Uterus (tissue), 4 donors: ENCODE results near the gene PLXNA2. TPM values are rescaled to one million over a fixed set of nuclear protein-coding genes. Genes with fewer than 3 reads are reported as not detected.

Experiments
- DNase-seq, 2 donors: peaks; one replicate each; pipeline ENCODE4 v3.0.0-alpha.2; 2019 to 2020
- H3K27ac ChIP-seq, 2 donors: fragments of 200-600 bp; sonication (generic); 1 replicate in 1 of 2; 2 replicates in 1 of 2; pipeline ENCODE4 v1.5.1; 2016 to 2018
- H3K27me3 ChIP-seq, 2 donors: fragments of 200-600 bp; sonication (generic); one replicate each; pipeline ENCODE4 v1.5.1; 2018 to 2019; ENCODE audit warnings: control low read depth in 1 of 2
- H3K36me3 ChIP-seq, 2 donors: fragments of 200-600 bp; sonication (generic); one replicate each; pipeline ENCODE4 v1.5.1; 2019; ENCODE audit warnings: control low read depth in 1 of 2
- H3K4me1 ChIP-seq, 2 donors: fragments of 200-600 bp; sonication (generic); one replicate each; pipeline ENCODE4 v1.5.1; 2018 to 2019; ENCODE audit warnings: control low read depth in 1 of 2
- H3K4me3 ChIP-seq, 2 donors: fragments of 200-600 bp; sonication (generic); 1 replicate in 1 of 2; 2 replicates in 1 of 2; pipeline ENCODE4 v1.5.1; 2018 to 2019; ENCODE audit warnings: mild to moderate bottlenecking in 1 of 2
- H3K9me3 ChIP-seq, 2 donors: fragments of 200-600 bp; sonication (generic); one replicate each; pipeline ENCODE4 v1.5.1; 2019; ENCODE audit warnings: control low read depth in 1 of 2
- CTCF ChIP-seq, 4 experiments: fragments of 200-600 bp in 2 of 4; fragments of 450-650 bp in 2 of 4; sonication (generic) in 2 of 4; IDR thresholded peaks; one replicate each; pipeline ENCODE4 v1.5.1; 2016 to 2019; ENCODE audit warnings: antibody characterized with exemption in 4 of 4, mild to moderate bottlenecking in 2 of 4, moderate library complexity in 1 of 4
- POLR2A ChIP-seq, 2 donors: fragments of 450-650 bp; IDR thresholded peaks; one replicate each; pipeline ENCODE4 v1.6.1; 2016; ENCODE audit warnings: antibody characterized with exemption in 2 of 2, mild to moderate bottlenecking in 1 of 2, moderate library complexity in 1 of 2
- intact Hi-C: fragments of 100-400 bp; cut with DNase I; formaldehyde crosslinking; loops from one replicate; pipeline ENCODE4 v1.15.1; 2023; ENCODE audit warnings: low total_unique reads
- total RNA-seq, 4 donors: library from RNA; depleted of rRNA in 3 of 4; stranded (reverse); fragments of >200 nt in 3 of 4; gene quantifications; one replicate each; pipeline versions ENCODE4 v1.1.0 to v1.2.4, GENCODE V29; 2014 to 2023
- donor health status: DM: yes; HTN: yes; CAD: no.

The PLXNA2 gene
- total RNA-seq, 4 donors from 2014 or later, result 5.4 to 94.5 (median 9.5) TPM

DNA sequence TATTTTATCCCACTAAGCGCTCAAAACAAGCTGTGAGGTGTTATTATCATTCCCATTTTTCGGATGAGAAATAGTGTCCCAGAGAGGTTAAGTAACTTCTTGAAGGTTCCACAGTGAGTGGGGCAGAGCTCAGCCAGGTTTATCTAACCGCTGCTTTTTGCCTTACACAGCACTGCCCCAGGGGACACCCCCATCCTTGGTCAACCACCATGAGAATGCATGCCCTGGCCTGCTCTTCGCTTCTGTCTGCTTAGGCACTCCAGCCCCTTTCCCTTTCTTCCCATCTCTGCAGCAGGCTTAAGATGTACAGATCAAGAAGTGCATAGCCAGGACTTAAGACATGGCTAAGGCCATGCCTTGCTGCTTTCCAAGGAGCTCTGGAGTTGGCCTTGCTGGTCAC lies 174.3 kb downstream of the PLXNA2 start:
- DNase-seq, result no peak
- H3K27ac ChIP-seq, result no peak overlapping the region
- TF ChIP-seq POLR2A (IDR thresholded peaks at IDR 0.05) (no peak), CTCF (IDR thresholded peaks at IDR 0.05) (no peak)
- no peaks in the 10 kb centered on the region for H3K27me3 ChIP-seq
- no peaks in the 10 kb centered on the region for H3K36me3 ChIP-seq
- H3K9me3 ChIP-seq, result no peaks in the 10 kb centered on the region
- H3K4me1 ChIP-seq, result no peaks in the 10 kb centered on the region
- intact Hi-C loops, result no loop called here
- no peak overlapping the region for H3K4me3 ChIP-seq

DNA sequence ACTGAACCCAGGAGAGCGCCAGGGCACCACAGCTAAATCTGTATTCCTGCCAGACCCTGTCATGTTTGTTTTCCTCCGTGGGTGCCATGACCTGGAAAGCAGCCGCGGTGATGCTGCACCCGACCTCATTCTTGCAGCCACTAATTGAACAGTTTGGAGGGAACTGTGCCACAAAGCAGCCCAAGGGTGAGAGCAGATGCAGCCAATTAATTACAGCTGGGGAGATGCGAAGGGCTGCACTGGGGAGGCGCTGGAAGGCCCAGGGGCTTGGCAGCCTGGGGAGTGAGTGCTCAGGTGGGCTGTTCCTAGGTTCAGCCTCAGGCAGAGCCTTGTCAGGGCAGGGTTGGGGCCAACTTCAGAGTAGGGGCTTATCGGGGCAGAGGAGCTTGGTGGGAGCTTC lies 174.9 kb downstream of the PLXNA2 start:
- Histone ChIP-seq H3K27me3 (no peaks in the 10 kb centered on the region), H3K36me3 (no peaks in the 10 kb centered on the region), H3K4me3 (no peak overlapping the region), H3K4me1 (no peaks in the 10 kb centered on the region), H3K27ac (no peak overlapping the region), H3K9me3 (no peaks in the 10 kb centered on the region)
- DNase-seq, result no peak
- intact Hi-C loops, result no loop called here
- TF ChIP-seq CTCF (IDR thresholded peaks at IDR 0.05) (no peak), POLR2A (IDR thresholded peaks at IDR 0.05) (no peak)

DNA sequence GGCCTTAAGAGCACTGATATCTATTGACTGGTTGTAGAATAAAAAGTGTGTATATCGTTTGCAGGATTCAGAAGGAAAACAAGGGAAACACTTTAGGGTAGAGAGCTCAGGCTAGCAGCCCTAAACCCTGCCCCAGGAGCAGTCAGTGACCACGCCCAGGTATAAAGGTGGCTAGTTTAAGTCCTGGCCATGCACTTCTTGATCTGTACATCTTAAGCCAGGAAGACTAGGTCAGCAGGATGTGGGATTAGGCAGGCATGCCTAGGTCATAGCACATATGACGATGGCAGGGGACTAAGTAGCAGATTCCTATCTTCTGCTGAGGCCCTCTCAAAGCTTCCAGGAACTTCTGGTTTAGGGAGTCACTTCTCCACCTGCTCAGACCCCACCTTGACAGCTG lies 175.3 kb downstream of the PLXNA2 start:
- TF ChIP-seq POLR2A (IDR thresholded peaks at IDR 0.05) (no peak), CTCF (IDR thresholded peaks at IDR 0.05) (no peak)
- H3K4me3 ChIP-seq, result no peak overlapping the region
- no peaks in the 10 kb centered on the region for H3K36me3 ChIP-seq
- H3K4me1 ChIP-seq, result no peaks in the 10 kb centered on the region
- H3K27ac ChIP-seq, result no peak overlapping the region
- no peak for DNase-seq
- intact Hi-C loops, result no loop called here
- H3K27me3 ChIP-seq, result no peaks in the 10 kb centered on the region
- no peaks in the 10 kb centered on the region for H3K9me3 ChIP-seq

DNA sequence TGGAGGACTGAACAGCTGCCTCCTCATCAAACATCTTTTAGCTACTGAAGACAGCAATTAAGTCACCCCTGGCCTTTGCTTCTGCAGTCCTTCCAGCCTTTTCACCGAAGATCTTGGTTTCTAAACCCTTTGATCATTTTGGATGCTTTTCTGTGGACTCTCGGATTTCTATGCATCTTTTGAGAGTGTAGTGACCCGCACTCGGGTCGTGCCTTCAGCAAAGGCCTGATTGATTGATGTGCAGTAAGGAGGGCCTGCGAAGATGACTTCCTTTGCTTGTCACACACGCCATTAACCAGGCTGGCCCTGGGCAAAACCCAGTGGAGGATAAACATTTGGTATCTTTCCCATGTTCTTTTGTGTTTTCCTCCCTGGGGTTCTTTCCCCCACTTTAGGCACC lies 175.8 kb downstream of the PLXNA2 start:
- no peak for TF ChIP-seq CTCF (IDR thresholded peaks at IDR 0.05)
- TF ChIP-seq POLR2A (IDR thresholded peaks at IDR 0.05), result no peak
- Histone ChIP-seq H3K27me3 (no peaks in the 10 kb centered on the region), H3K4me3 (no peak overlapping the region), H3K9me3 (no peaks in the 10 kb centered on the region), H3K27ac (no peak overlapping the region), H3K4me1 (no peaks in the 10 kb centered on the region), H3K36me3 (no peaks in the 10 kb centered on the region)
- intact Hi-C loops, result no loop called here
- no peak for DNase-seq

DNA sequence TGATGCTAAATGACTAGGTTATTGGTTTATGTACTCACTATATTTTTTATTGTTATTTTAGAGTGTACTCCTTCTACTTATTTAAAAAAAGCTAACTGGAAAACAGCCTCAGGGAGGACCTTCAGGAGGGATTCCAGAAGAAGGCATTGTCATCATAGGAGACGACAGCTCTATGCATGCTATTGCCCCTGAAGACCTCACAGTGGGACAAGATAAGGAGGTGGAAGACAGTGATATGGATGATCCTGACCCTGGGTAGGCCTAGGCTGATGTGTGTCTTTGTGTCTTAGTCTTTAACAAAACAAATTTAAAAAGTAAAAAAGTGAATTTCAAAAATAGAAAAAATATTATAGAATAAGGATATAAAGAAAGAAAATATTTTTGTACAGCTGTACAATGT lies 177.6 kb downstream of the PLXNA2 start:
- Histone ChIP-seq H3K9me3 (no peaks in the 10 kb centered on the region), H3K36me3 (no peaks in the 10 kb centered on the region), H3K27me3 (no peaks in the 10 kb centered on the region), H3K27ac (no peak overlapping the region), H3K4me1 (no peaks in the 10 kb centered on the region), H3K4me3 (no peak overlapping the region)
- no peak for TF ChIP-seq POLR2A (IDR thresholded peaks at IDR 0.05)
- no peak for TF ChIP-seq CTCF (IDR thresholded peaks at IDR 0.05)
- DNase-seq, result no peak
- intact Hi-C loops, result no loop called here
